GM18502 (cell line): ENCODE data around the gene CPHXL2.

ENCODE experiments used
- ATAC-seq: cut with Tn5 transposase; IDR thresholded peaks from one replicate; pipeline ENCODE4 v1.9.1; 2021; ENCODE audit warnings: mild to moderate bottlenecking; ENCODE audit not compliant: unreplicated experiment, poor library complexity

Gene CPHXL2

DNA sequence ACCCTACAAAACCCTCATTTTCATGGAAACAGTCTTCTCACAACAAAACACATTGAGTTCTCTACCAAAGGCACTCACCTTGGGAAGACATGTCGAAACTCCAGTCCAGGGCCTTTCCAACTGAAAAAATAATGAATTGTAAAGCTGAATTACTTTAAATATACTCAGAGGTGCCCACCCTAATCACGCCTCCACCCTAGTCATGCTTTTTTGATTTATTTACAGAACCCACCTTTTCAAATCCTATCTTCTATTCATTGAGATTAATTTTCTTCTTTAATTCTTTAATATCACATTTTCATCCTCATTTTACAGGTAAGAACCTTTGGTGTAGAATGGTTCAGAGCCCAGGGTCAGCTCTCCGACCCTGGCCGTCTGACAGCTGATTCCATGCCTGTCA, at the start of gene CPHXL2:
CPHXL2 (minus strand) TSS at position 101 of the 400 bp plus-strand sequence; CDS start at position 91, 10 bp downstream.
- no peak for ATAC-seq

DNA sequence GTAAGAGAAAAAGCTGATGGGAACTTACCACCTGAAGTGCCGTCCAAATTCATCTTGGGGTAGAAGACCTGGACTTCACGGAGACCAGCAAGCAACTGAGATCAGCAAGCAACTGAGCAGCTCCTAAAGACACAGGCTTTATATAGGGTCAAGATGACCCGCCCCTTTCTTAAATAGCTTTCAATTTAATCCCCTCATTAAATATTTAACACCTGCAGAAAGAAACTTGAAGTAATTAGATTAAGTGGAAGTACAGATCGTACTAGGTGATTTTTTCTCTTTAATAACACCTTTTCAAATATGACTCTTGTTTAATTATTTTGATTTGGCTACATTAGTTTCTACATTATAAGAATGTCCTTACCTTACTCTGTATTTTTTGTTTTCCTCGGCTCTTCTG, 49.6 kb upstream of the CPHXL2 start, which contains the start of gene CPHXL:
CPHXL (minus strand) TSS at position 101 of the 400 bp plus-strand sequence; CDS start at position 53, 48 bp downstream.
- ATAC-seq, result no peak

DNA sequence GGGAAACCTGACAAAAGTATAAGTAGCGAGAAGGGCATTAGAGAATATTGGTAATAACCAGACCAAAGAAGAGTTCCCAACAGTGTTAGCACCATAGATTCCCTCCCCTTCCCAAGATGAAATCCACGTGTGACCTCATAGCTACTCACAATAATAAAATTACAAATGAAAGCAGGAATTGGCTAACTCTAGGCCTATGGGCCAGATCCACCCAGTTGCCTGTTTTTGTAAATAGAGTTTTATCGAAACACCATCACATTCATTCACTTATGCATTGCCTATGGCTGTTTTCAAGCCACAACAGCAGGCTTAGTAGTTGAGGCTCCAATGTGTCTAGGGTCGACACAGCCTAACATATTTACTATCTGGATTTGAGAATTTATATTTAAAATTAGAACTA, 41.6 kb upstream of the CPHXL2 start:
- no peak for ATAC-seq

- no peak for ATAC-seq
Measured at GRCh38 chr16:75714661-75715060, 37.9 kb upstream of the CPHXL2 start.

GRCh38 chr16:75710344-75710743, 33.5 kb upstream of the CPHXL2 start:
- ATAC-seq, result no peak

- no peak for ATAC-seq
Measured at GRCh38 chr16:75703306-75703705, 26.5 kb upstream of the CPHXL2 start.

DNA sequence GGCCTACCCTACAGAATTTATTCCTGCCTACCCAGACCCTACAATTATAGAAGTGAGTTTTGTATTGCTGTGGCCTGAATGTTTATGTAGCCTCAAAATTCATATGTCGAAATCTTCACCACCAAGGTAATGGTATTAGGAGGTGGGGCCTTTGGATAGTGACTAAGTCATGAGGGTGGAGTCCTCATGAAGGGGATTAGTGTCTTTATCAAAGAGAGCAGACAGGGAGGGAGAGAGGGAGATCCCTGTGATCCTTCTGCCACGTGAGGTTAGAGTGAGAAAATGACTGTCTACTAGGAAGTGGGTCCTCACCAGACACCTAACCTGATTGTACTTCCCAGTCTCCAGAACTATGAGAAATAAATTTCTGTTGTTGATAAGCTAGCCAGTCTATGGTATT, 25.4 kb upstream of the CPHXL2 start:
- ATAC-seq, result no peak

- no peak for ATAC-seq
Measured at GRCh38 chr16:75701361-75701760, 24.6 kb upstream of the CPHXL2 start, which contains the start of gene DUXB. TSS of gene DUXB (minus strand) at chr16:75701461. CDS start at chr16:75701418, 43 bp downstream.

DNA sequence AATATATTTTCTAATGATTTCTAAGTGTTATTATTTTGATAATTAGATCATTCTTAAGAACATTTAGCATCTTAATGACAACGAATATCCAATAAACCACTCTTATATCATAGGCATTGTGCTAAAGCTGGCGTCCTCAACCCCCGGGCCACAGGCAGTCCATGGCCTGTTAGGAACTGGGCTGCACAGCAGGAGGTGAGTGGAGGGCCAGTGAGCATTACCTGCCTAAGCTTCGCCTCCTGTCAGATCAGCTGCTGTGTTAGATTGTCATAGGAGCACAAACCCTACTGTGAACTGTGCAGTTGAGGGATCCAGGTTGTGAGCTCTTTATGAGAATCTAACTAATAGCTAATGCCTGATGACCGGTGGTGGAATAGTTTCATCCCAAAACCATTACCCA, 20.8 kb upstream of the CPHXL2 start:
- ATAC-seq, result no peak

- ATAC-seq, result no peak
Measured at GRCh38 chr16:75695708-75696107, 18.9 kb upstream of the CPHXL2 start.

- ATAC-seq, result no peak
Measured at GRCh38 chr16:75687361-75687760, 10.6 kb upstream of the CPHXL2 start.

DNA sequence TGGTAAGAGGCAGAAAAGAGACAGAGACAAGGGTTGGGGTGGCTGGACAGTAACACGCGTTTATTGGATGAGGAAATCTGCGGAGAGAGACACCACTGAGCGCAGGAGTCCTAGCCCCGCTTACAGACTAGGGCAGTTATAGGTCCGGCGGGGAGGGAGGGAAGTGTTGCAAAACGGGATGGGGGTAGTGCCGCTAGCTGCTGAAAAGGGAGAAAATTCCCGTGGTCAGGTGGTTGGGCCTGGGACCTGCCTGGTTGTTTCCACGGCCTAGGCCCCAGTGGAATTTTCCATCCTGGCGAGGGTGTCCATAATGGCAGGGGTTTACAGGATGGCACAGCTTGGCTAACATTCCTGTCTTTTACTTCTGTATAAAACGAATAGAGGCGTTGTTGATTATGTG, 5.5 kb upstream of the CPHXL2 start:
- no peak for ATAC-seq

GRCh38 chr16:75679366-75679765, 2.6 kb upstream of the CPHXL2 start:
- ATAC-seq, result no peak

GRCh38 chr16:75667503-75667902, 9.3 kb downstream of the CPHXL2 start:
- ATAC-seq, result no peak

GRCh38 chr16:75660726-75661302, 16.0 kb downstream of the CPHXL2 start:
- no peak for ATAC-seq

DNA sequence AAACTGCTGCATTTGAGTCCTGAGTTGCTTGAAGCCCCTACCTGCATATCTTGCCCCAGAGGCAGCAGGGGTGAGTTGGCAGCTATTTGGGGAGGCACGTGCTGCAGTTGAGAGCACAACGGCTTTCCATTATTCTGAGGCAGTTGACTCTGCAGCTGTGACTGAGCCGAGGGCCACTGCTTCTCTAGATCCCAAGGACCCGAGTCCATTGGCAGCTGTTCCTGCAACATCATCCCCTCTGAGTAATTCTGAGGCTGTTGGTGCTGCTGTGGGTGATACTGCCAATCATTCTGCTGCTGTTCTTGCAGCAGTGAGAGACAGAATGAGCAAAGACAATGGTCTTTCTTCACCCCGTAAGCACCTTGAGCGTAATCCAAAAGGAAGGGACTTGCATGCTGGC, 16.5 kb downstream of the CPHXL2 start:
- no peak for ATAC-seq

DNA sequence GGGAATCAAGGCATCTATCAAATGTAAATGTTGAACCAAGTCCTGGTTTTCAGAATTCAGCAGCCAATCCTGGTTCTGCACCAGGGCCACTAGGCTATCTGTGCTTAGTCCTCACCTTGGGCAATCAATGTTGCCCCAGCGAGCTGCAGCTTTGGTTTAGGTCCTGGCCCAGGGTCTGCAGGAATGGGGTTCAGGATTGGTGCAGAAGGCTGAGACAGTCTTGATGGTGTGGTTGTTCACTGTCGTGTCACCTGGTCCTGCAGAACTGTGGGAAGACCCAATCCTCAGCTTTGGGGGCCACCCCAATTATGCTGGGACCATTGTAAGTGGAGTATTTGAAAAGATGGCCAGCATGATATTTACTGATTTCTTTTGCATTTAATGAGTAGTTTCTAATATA, 18.6 kb downstream of the CPHXL2 start:
- no peak for ATAC-seq

GRCh38 chr16:75653922-75654321, 22.9 kb downstream of the CPHXL2 start:
- ATAC-seq, result no peak

GRCh38 chr16:75648265-75649076, 28.3 kb downstream of the CPHXL2 start:
- ATAC-seq, result peak; percentile 38

DNA sequence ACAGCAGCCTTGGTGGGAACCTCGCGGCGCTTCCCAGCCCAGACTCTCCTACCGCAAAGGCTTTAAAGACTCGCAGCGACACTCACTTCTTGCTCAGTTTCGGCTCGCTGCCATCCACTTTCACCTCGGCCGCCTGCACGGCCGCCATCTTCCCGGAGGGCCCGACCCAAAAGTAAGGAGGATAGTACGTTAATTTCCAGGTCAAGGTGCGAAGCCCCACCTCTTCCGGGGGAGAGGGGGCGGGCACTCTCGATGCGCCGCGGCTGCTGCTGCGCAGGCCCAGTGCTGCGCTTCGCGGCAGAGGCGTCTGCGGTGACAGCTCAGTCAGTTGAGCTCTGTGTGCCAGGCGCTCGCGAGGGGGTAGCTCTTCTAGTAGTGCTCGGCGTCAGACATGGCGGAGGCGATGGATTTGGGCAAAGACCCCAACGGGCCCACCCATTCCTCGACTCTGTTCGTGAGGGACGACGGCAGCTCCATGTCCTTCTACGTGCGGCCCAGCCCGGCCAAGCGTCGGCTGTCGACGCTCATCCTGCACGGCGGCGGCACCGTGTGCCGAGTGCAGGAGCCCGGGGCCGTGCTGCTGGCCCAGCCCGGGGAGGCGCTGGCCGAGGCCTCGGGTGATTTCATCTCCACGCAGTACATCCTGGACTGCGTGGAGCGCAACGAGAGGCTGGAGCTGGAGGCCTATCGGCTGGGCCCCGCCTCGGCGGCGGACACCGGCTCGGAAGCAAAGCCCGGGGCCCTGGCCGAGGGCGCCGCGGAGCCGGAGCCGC, 29.1 kb downstream of the CPHXL2 start, which contains the start of the genes KARS1 and TERF2IP:
KARS1 (minus strand) TSS at position 174 of the 773 bp plus-strand sequence; CDS start at position 148, 26 bp downstream.
TERF2IP (plus strand) TSS at position 282 of the 773 bp plus-strand sequence; CDS start at position 392, 110 bp downstream.
- ATAC-seq, result peak; percentile 87

DNA sequence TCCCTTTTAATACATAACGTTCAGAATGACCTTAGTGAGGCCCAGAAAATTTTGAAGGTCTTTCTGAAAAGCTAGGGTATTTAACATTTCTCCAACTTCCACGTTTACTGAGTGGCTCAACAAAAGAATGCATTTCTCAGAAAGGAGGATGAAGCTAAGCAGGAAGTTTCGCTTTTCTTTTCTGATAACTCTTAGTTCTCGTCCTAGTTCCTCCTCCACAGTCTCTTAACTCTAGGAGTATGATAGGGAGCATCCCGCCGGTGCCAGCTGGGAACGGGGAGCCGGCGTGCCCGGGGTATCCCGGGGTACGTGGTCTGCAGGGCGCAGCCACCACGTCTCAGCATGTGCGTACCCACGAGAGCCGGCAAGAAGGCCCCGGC, 29.7 kb downstream of the CPHXL2 start:
- ATAC-seq, result peak; percentile 29
